ENCODE results near the gene SPATA6L. TPM values are rescaled to one million over a fixed set of nuclear protein-coding genes. Genes with fewer than 3 reads are reported as not detected.

Gene SPATA6L
- total and polyA plus RNA-seq, 2 of the 13 experiments (the other 11 are each of a cell fraction or from before 2014, with no cell fraction given) = 1.1 to 1.9 TPM

- peak; percentile 32; the same call in 1 of the 2 replicates for TF ChIP-seq ZNF646 (CRISPR knock-in tag; IDR thresholded peaks at IDR 0.05)
- no peak for TF ChIP-seq ZNF530 (CRISPR knock-in tag; IDR thresholded peaks at IDR 0.05; ENCODE audit: low read depth)
- peak; percentile 84; the same call in 1 of the 2 replicates for TF ChIP-seq ZNF124 (CRISPR knock-in tag; IDR thresholded peaks at IDR 0.05)
- no peak for TF ChIP-seq ESRRA (CRISPR knock-in tag; IDR thresholded peaks at IDR 0.05; ENCODE audit: low read depth)
- no peak for TF ChIP-seq NFATC3 (CRISPR knock-in tag; IDR thresholded peaks at IDR 0.05)
- TF ChIP-seq ZNF235 (CRISPR knock-in tag; IDR thresholded peaks at IDR 0.05; ENCODE audit: borderline replicate concordance) = no peak
- peak; percentile 75 for TF ChIP-seq PHF21A (CRISPR knock-in tag; IDR thresholded peaks at IDR 0.05)
- peak; percentile 79 for TF ChIP-seq PRDM10 (CRISPR knock-in tag; IDR thresholded peaks at IDR 0.05; ENCODE audit: low read depth)
- TF ChIP-seq ZNF18 (CRISPR knock-in tag; IDR thresholded peaks at IDR 0.05; ENCODE audit: insufficient replicate concordance) = peak; percentile 64
- peak; percentile 76 for TF ChIP-seq GMEB2 (CRISPR knock-in tag; IDR thresholded peaks at IDR 0.05; ENCODE audit: low read depth)
- no peak; the same call in 1 of the 2 replicates for TF ChIP-seq NCOR1 (IDR thresholded peaks at IDR 0.05; ENCODE audit: borderline replicate concordance, low read length)
- TF ChIP-seq STAG1 (CRISPR knock-in tag; IDR thresholded peaks at IDR 0.05) = no peak; the same call in 1 of the 2 replicates
- peak; percentile 67; the same call in 1 of the 2 replicates for TF ChIP-seq ZBTB38 (CRISPR knock-in tag; IDR thresholded peaks at IDR 0.05)
Observed at GRCh38 chr9:4679268-4680172, 13.2 kb upstream of the SPATA6L start, which contains the start of gene CDC37L1 (continued).

All from HepG2 (cell line).